ENCODE data around the gene ZNF525.

DNA sequence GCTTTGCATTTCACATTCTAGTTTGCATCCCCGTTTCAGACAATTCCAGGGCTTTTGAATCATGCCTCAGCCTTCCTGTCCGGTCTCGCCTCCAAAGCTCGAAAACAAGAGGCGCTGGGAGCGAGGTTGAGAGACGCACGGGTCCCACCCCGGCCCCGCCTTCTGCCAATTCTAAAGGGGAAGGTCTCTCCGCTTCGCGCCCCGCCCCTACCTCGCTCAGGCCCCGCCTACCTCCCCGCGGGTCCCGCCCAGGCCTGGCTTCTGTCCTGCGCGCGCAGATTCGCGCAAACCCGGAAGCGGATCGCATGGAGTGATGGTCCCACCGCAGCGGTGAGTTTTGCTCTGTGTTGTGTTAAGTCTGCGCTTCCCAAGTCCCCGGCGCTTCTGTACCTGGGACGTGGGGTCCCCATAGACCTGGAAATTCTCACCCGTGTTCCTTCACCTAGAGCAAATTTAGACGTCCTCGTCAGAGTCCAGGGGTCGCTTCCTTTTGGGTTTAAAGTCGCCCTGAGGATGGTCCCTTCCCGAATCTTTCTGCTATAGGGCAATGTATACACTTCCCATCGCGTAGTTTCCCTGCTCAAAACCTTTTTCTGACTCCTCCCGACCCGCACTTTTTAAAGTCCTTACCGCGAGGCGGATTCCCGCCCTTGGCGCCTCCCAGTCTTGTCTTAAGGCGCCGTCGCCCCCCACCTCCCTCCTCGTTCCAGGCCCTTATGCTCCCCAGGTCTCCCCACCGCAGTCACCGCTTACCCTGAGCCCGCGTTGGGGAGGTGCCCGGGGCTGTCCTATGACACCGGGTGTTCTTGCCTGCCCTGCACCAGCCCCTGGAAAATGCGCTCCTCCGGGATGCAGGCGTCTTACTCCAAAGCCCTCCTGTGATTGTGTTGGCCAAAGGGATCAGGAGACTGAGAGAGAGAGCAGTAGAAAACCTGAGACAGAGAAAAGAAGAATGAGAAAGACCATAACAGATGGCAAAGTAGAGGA lies 31.7 kb upstream of the ZNF525 start, which contains the start of gene ZNF845:
- TF ChIP-seq, protein P1, sequence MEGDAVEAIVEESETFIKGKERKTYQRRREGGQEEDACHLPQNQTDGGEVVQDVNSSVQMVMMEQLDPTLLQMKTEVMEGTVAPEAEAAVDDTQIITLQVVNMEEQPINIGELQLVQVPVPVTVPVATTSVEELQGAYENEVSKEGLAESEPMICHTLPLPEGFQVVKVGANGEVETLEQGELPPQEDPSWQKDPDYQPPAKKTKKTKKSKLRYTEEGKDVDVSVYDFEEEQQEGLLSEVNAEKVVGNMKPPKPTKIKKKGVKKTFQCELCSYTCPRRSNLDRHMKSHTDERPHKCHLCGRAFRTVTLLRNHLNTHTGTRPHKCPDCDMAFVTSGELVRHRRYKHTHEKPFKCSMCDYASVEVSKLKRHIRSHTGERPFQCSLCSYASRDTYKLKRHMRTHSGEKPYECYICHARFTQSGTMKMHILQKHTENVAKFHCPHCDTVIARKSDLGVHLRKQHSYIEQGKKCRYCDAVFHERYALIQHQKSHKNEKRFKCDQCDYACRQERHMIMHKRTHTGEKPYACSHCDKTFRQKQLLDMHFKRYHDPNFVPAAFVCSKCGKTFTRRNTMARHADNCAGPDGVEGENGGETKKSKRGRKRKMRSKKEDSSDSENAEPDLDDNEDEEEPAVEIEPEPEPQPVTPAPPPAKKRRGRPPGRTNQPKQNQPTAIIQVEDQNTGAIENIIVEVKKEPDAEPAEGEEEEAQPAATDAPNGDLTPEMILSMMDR (conservative IDR thresholded peaks at IDR 0.05 in 1 of 2, IDR thresholded peaks at IDR 0.05 in 1 of 2; ENCODE audit: extremely low read depth in 1 of 2, insufficient read depth in 1 of 2, low read depth in 1 of 2, low read length in 2 of 2) = no peak
- TF ChIP-seq EZH2 (IDR thresholded peaks at IDR 0.05; ENCODE audit: borderline replicate concordance, low read length) = no peak

Data from mammary epithelial cell (primary cell).